ENCODE measurements around the gene ADGRV1.

DNA sequence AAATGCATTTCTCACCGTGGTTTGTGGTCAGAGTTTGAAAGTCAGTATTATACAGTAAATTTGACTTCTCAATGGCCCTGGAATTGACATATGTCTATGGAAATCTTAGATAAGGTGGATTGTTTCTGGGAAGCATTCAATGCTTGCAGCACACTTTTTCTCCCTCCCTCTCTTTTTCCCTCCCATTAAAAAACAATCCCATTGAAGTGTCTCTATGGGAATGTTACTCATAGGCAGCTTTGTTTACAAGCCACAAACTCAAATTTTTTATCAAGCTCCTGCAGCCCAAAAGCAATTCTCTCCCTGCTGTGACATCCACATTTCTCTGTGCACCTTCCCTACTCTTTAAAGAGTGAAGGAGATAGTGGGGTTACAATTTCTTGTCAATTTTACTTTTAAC lies 532.4 kb downstream of the ADGRV1 start:
- TF ChIP-seq, protein P1, sequence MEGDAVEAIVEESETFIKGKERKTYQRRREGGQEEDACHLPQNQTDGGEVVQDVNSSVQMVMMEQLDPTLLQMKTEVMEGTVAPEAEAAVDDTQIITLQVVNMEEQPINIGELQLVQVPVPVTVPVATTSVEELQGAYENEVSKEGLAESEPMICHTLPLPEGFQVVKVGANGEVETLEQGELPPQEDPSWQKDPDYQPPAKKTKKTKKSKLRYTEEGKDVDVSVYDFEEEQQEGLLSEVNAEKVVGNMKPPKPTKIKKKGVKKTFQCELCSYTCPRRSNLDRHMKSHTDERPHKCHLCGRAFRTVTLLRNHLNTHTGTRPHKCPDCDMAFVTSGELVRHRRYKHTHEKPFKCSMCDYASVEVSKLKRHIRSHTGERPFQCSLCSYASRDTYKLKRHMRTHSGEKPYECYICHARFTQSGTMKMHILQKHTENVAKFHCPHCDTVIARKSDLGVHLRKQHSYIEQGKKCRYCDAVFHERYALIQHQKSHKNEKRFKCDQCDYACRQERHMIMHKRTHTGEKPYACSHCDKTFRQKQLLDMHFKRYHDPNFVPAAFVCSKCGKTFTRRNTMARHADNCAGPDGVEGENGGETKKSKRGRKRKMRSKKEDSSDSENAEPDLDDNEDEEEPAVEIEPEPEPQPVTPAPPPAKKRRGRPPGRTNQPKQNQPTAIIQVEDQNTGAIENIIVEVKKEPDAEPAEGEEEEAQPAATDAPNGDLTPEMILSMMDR (IDR thresholded peaks at IDR 0.05; ENCODE audit: extremely low read depth in 1 of 2, insufficient read depth in 1 of 2, low read depth in 1 of 2, low read length in 2 of 2), result no peak
- TF ChIP-seq EZH2 (IDR thresholded peaks at IDR 0.05; ENCODE audit: borderline replicate concordance, low read depth, low read length, severe bottlenecking), result no peak
- TF ChIP-seq MYC (IDR thresholded peaks at IDR 0.05; ENCODE audit: low read depth, low read length), result no peak
- no peak for TF ChIP-seq POLR2AphosphoS5 (IDR thresholded peaks at IDR 0.05; ENCODE audit: insufficient read depth, low read depth, low read length)
- no peak for TF ChIP-seq GATA2 (IDR thresholded peaks at IDR 0.05; ENCODE audit: insufficient read depth, insufficient read length, low read depth, low read length)
